Activated T-cell treated with anti-CD3 and anti-CD28 coated beads, Interleukin-2, amount 50 U/mL, for 4 hours (primary cell): ENCODE measurements around the gene CERS3. TPM values are rescaled to one million over a fixed set of nuclear protein-coding genes. Genes with fewer than 3 reads are reported as not detected.

Experiments used
- ATAC-seq, 2 donors: fragments of 200-7000 bp; cut with Tn5 transposase; one replicate each; pipeline ENCODE4 v1.10.0; 2021
- DNase-seq: peaks from one replicate; pipeline ENCODE4 v3.0.0-alpha.2; 2020
- H3K27me3 Mint-ChIP-seq: one replicate; pipeline ENCODE4 v1.8.0; 2021; ENCODE audit warnings: low read depth, mixed read lengths
- H3K36me3 Mint-ChIP-seq: one replicate; pipeline ENCODE4 v1.8.0; 2022; ENCODE audit warnings: mixed read lengths; ENCODE audit not compliant: insufficient read depth
- H3K4me1 Mint-ChIP-seq: one replicate; pipeline ENCODE4 v1.8.0; 2021; ENCODE audit warnings: low read depth, mixed read lengths
- H3K4me3 Mint-ChIP-seq: one replicate; pipeline ENCODE4 v1.8.0; 2021; ENCODE audit warnings: mild to moderate bottlenecking, moderate library complexity, mixed read lengths
- H3K9me3 Mint-ChIP-seq: one replicate; pipeline ENCODE4 v1.8.0; 2021; ENCODE audit warnings: mixed read lengths
- total RNA-seq, 3 donors: library from RNA; stranded (reverse); gene quantifications; one replicate each; pipeline ENCODE4 v1.2.1, GENCODE V29; 2021

Gene CERS3
- total RNA-seq, 3 donors from 2014 or later: 0.16 to 0.45 (median 0.18) TPM

- no peaks in the 10 kb centered on the region for H3K36me3 Mint-ChIP-seq
- H3K4me1 Mint-ChIP-seq: peaks cover 19% of the 10 kb centered on the region
- DNase-seq (no peak), ATAC-seq (no peak)
- H3K9me3 Mint-ChIP-seq: no peaks in the 10 kb centered on the region
- no peak overlapping the region for H3K4me3 Mint-ChIP-seq
- H3K27me3 Mint-ChIP-seq: no peaks in the 10 kb centered on the region
These were observed 11.9 kb downstream of the CERS3 start for GRCh38 chr15:100516643-100517512.

GRCh38 chr15:100515758-100516157 is 13.0 kb downstream of the CERS3 start:
- ATAC-seq (no peak), DNase-seq (no peak)
- no peaks in the 10 kb centered on the region for H3K36me3 Mint-ChIP-seq
- H3K9me3 Mint-ChIP-seq: no peaks in the 10 kb centered on the region
- H3K4me3 Mint-ChIP-seq: no peak overlapping the region
- peaks cover 13% of the 10 kb centered on the region for H3K4me1 Mint-ChIP-seq
- no peaks in the 10 kb centered on the region for H3K27me3 Mint-ChIP-seq

GRCh38 chr15:100508641-100509300 is 20.0 kb downstream of the CERS3 start:
- DNase-seq: no peak
- no peaks in the 10 kb centered on the region for H3K27me3 Mint-ChIP-seq

GRCh38 chr15:100502651-100503050 is 26.1 kb downstream of the CERS3 start:
- Mint-ChIP-seq H3K27me3 (peaks cover 2% of the 10 kb centered on the region), H3K9me3 (no peaks in the 10 kb centered on the region), H3K4me3 (no peak overlapping the region), H3K36me3 (peaks cover 2% of the 10 kb centered on the region), H3K4me1 (peaks cover 1% of the 10 kb centered on the region)
- DNase-seq (no peak), ATAC-seq (no peak)

More at GRCh38 chr15:100508641-100509300, 20.0 kb downstream of the CERS3 start:
- H3K9me3 Mint-ChIP-seq: no peaks in the 10 kb centered on the region
- H3K36me3 Mint-ChIP-seq: no peaks in the 10 kb centered on the region
- H3K4me3 Mint-ChIP-seq: no peak overlapping the region
- H3K4me1 Mint-ChIP-seq: peaks cover 1% of the 10 kb centered on the region
- ATAC-seq: no peak

DNA sequence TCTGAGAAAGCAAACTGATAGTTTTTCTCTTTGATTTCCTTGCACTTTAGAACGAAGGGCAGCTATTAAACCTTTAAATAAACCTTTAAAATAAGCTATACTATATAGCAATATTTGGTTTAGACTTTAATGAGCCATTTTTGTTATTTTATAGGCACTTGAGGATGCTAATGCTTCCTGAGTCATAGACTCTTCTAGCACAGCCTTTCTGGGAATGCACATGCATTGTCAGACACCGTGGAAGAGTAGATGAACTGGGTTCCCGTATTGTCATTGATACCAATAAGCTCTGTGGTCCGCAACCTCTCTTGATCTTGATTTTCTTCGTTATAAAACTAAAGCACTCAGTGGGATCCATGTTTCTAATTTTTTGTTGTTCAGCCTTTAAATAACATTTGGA is 27.6 kb downstream of the CERS3 start:
- Mint-ChIP-seq H3K36me3 (peaks cover 2% of the 10 kb centered on the region), H3K4me1 (no peaks in the 10 kb centered on the region), H3K27me3 (peaks cover 2% of the 10 kb centered on the region), H3K9me3 (no peaks in the 10 kb centered on the region), H3K4me3 (no peak overlapping the region)
- no peak for DNase-seq
- ATAC-seq: no peak

DNA sequence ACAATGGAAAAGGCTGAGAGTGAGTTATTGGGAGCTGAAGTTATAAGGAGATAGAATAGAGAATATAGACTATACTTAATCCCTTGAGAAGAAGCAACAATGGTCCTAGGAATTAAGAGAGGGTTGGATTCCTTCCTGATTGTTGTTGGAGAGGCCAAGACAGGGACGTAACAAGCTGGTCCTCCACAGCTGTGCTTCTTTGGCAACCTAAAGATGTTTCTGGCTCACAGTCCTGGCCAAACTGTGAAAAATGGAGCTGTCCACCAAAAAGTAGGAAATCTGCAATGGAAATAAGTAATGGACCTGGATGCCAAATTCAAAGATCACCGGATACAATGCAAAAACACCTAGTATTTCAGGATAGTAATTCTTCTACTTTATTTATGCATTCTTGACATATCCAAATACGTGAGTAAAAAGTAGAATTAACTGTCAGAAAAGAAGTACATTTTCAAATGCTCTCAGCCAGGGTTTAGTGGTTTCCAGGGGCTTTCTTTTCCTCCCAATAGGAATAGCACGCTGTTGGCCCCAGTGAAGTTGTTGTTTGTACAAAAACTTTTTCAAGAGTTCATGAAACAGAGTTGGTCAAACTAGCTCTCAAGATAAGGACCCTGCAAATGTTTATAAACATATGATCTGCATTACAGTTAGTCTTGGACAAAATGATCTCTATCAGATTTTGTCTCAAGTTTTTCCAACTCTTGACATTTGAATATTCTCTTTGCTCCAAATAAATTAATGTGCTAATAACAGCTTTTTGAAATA is 28.3 kb downstream of the CERS3 start:
- ATAC-seq: no peak
- Mint-ChIP-seq H3K27me3 (peaks cover 2% of the 10 kb centered on the region), H3K4me1 (no peaks in the 10 kb centered on the region), H3K9me3 (no peaks in the 10 kb centered on the region), H3K36me3 (peaks cover 2% of the 10 kb centered on the region), H3K4me3 (no peak overlapping the region)
- no peak for DNase-seq

DNA sequence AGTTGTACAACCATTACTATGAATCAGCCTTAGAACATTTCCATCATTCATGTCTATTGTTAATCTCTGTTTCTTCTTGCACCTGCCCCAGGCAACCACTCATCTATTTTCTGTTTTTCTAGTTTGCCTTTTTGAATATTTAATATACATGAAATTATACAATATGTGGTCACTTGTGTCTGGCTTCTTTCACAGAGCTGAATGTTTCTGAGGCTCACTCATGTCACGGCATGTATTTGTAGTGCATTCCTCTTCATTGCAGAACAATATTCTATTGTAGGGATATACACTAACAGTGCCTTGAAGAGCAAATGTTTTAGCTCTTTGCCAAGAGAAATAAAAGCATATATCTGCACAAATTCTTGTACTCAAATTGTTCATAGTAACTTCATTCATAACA is 32.9 kb downstream of the CERS3 start:
- Mint-ChIP-seq H3K4me3 (no peak overlapping the region), H3K36me3 (peaks cover 2% of the 10 kb centered on the region), H3K4me1 (no peaks in the 10 kb centered on the region), H3K9me3 (no peaks in the 10 kb centered on the region), H3K27me3 (peaks cover 2% of the 10 kb centered on the region)
- ATAC-seq: no peak
- no peak for DNase-seq

DNA sequence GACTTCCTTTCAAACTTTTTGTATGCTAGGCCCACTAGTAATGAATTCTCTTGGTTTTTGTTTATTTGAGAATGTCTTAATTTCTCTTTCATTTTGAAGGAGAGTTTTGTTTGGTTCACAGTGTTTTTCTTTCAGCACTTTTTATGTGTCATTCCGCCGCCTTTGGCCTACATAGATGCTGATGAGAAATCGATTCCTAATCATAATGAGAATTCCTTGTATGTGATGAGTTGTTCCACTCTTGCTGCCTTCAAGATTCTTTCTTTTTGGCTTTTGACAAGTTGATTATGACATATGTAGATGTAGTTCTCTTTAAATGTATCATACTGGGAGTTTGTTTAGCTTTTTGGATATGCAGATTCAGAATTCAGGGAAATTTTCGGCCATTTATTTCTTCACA is 35.5 kb downstream of the CERS3 start:
- no peak for ATAC-seq
- DNase-seq: no peak
- H3K9me3 Mint-ChIP-seq: no peaks in the 10 kb centered on the region
- no peaks in the 10 kb centered on the region for H3K27me3 Mint-ChIP-seq
- H3K4me3 Mint-ChIP-seq: no peak overlapping the region
- H3K4me1 Mint-ChIP-seq: no peaks in the 10 kb centered on the region
- H3K36me3 Mint-ChIP-seq: no peaks in the 10 kb centered on the region

DNA sequence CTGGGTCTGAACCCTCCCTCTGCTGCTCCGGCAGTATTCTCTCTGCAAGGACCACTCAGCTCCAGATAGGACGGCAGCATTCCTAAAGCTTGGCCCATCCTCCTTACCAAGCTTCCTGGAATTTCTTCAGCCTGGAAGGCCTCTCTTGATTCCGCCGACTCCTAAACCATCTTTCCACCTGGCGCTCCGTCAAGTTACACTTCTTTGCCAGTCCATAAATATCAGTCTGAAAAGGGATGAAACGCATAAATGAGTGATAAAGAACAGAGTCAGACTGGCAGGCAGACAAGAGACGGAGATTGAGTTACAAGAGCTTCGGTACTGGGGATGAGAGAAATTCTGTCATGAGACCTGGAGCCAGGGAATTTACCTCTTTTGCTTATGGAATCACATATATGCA is 44.3 kb downstream of the CERS3 start:
- DNase-seq (no peak), ATAC-seq (no peak)
- no peak overlapping the region for H3K4me3 Mint-ChIP-seq
- peaks cover 7% of the 10 kb centered on the region for H3K9me3 Mint-ChIP-seq
- no peaks in the 10 kb centered on the region for H3K4me1 Mint-ChIP-seq
- peaks cover 5% of the 10 kb centered on the region for H3K36me3 Mint-ChIP-seq
- H3K27me3 Mint-ChIP-seq: no peaks in the 10 kb centered on the region

- ATAC-seq (no peak), DNase-seq (no peak)
- Mint-ChIP-seq H3K4me1 (no peaks in the 10 kb centered on the region), H3K36me3 (peaks cover 15% of the 10 kb centered on the region), H3K27me3 (no peaks in the 10 kb centered on the region), H3K4me3 (no peak overlapping the region), H3K9me3 (peaks cover 17% of the 10 kb centered on the region)
These were observed 45.4 kb downstream of the CERS3 start for GRCh38 chr15:100483370-100483769.

- Mint-ChIP-seq H3K27me3 (no peaks in the 10 kb centered on the region), H3K4me1 (no peaks in the 10 kb centered on the region), H3K9me3 (peaks cover 38% of the 10 kb centered on the region), H3K4me3 (no peak overlapping the region), H3K36me3 (peaks cover 16% of the 10 kb centered on the region)
- no peak for ATAC-seq
- DNase-seq: no peak
These were observed 51.9 kb downstream of the CERS3 start for GRCh38 chr15:100476805-100477204.

- DNase-seq (no peak), ATAC-seq (no peak)
- Mint-ChIP-seq H3K4me1 (no peaks in the 10 kb centered on the region), H3K9me3 (peaks cover 16% of the 10 kb centered on the region), H3K36me3 (peaks cover 18% of the 10 kb centered on the region), H3K27me3 (no peaks in the 10 kb centered on the region), H3K4me3 (no peak overlapping the region)
These were observed 56.0 kb downstream of the CERS3 start for GRCh38 chr15:100472736-100473135.

- no peak for ATAC-seq
- H3K4me1 Mint-ChIP-seq: no peaks in the 10 kb centered on the region
- DNase-seq: no peak
- no peak overlapping the region for H3K4me3 Mint-ChIP-seq
- H3K27me3 Mint-ChIP-seq: no peaks in the 10 kb centered on the region
- peaks cover 11% of the 10 kb centered on the region for H3K9me3 Mint-ChIP-seq
- H3K36me3 Mint-ChIP-seq: peaks cover 15% of the 10 kb centered on the region
These were observed 56.8 kb downstream of the CERS3 start for GRCh38 chr15:100471933-100472332.

- ATAC-seq (no peak), DNase-seq (no peak)
- Mint-ChIP-seq H3K36me3 (peaks cover 15% of the 10 kb centered on the region), H3K4me1 (peaks cover 16% of the 10 kb centered on the region), H3K4me3 (no peak overlapping the region), H3K27me3 (no peaks in the 10 kb centered on the region), H3K9me3 (peaks cover 2% of the 10 kb centered on the region)
These were observed 60.5 kb downstream of the CERS3 start for GRCh38 chr15:100468285-100468684.
